Testis (tissue), 3 donors: ENCODE data around the gene OPCML. TPM values are rescaled to one million over a fixed set of nuclear protein-coding genes. Genes with fewer than 3 reads are reported as not detected.

Experiments used
- DNase-seq: peaks from one replicate; pipeline ENCODE4 v3.0.0-alpha.2; 2019
- H3K27ac ChIP-seq, 2 donors: fragments of 200-600 bp; sonication (generic); one replicate each; pipeline ENCODE4 v1.5.1; 2019
- H3K27me3 ChIP-seq: fragments of 200-600 bp; sonication (generic); one replicate; pipeline ENCODE4 v1.5.1; 2019
- H3K36me3 ChIP-seq: fragments of 200-600 bp; sonication (generic); one replicate; pipeline ENCODE4 v1.5.1; 2017; ENCODE audit warnings: low read depth; ENCODE audit errors: missing control alignments
- H3K4me1 ChIP-seq: fragments of 200-600 bp; sonication (generic); one replicate; pipeline ENCODE4 v1.5.1; 2019
- H3K4me3 ChIP-seq, 2 donors: fragments of 200-600 bp; sonication (generic); one replicate each; pipeline ENCODE4 v1.5.1; 2017 to 2019
- H3K9me3 ChIP-seq: fragments of 200-600 bp; sonication (generic); one replicate; pipeline ENCODE4 v1.5.1; 2017
- CTCF ChIP-seq, 3 experiments: fragments of 450-650 bp in 2 of 3; fragments of 200-600 bp in 1 of 3; sonication (generic) in 1 of 3; IDR thresholded peaks; one replicate each; pipeline ENCODE4 v1.5.1; 2016 to 2019; ENCODE audit warnings: antibody characterized with exemption in 3 of 3, mild to moderate bottlenecking in 2 of 3, moderate library complexity in 1 of 3
- POLR2A ChIP-seq: fragments of 450-650 bp; IDR thresholded peaks from one replicate; pipeline ENCODE4 v1.6.1; 2017; ENCODE audit warnings: antibody characterized with exemption, mild to moderate bottlenecking, moderate library complexity
- WGBS, 2 donors: methylation state at CpG; one replicate each; pipeline ENCODE4 v1.1.5; 2018; 5-methylcytosine and 5-hydroxymethylcytosine counted together
- intact Hi-C: fragments of 100-400 bp; cut with DNase I; formaldehyde crosslinking; loops from one replicate; pipeline ENCODE4 v1.15.1; 2023; ENCODE audit warnings: low total_unique reads
- polyA plus RNA-seq: library from polyadenylated mRNA; stranded (reverse); fragments of 350-450 nt; fragmentation: Illumina TruSeq; extraction: RNeasy Lipid Tissue Mini Kit (QIAGEN cat#74804); gene quantifications from one replicate; pipeline ENCODE4 v1.2.3, GENCODE V29; 2014; ENCODE audit warnings: low read depth, low replicate concordance; ENCODE audit not compliant: insufficient read depth
- total RNA-seq, 2 donors: library from RNA; depleted of rRNA; stranded (reverse); fragments of >200 nt; gene quantifications; one replicate each; pipeline ENCODE4 v1.2.3, GENCODE V29; 2016

OPCML gene
- total and polyA plus RNA-seq, 3 donors from 2014 or later = 0.16 to 2.7 (median 0.62) TPM

GRCh38 chr11:133521502-133521901 lies 10.8 kb downstream of the OPCML start:
- intact Hi-C loops = no loop called here

DNA sequence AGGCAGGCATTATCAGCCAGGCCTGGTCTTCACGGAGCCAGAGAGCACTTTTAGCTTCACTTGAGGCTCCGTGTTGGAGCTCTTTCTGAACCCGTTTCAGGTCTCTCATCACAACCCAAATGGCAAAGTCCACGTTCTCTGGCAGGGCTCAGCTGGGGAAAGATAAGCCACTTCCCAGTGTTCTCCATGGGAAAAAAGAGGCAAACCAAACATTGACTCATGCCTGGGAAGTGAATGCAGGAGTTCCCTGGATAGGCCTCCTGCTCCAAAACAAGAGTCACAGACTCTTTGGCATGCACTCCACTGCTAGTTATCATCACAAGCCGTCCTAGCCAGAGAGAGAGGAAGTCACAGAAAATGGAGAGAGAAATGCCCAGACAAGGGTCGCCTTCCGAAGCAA lies 11.6 kb downstream of the OPCML start:
- no peaks in the 10 kb centered on the region for H3K27me3 ChIP-seq
- H3K36me3 ChIP-seq = no peaks in the 10 kb centered on the region
- H3K4me1 ChIP-seq = no peaks in the 10 kb centered on the region
- no peak overlapping the region for H3K4me3 ChIP-seq
- intact Hi-C loops = no loop called here
- no peaks in the 10 kb centered on the region for H3K9me3 ChIP-seq
- WGBS, 2 donors = 74 to 75% methylated on average over 7 of the region's 7 CpGs
- no peak for DNase-seq
- no peak for TF ChIP-seq POLR2A
- TF ChIP-seq CTCF (IDR thresholded peaks at IDR 0.05) = no peak
- H3K27ac ChIP-seq = no peak overlapping the region

More at GRCh38 chr11:133521502-133521901, 10.8 kb downstream of the OPCML start:
- H3K4me3 ChIP-seq = no peak overlapping the region
- H3K27ac ChIP-seq = no peak overlapping the region
- no peaks in the 10 kb centered on the region for H3K27me3 ChIP-seq
- no peaks in the 10 kb centered on the region for H3K4me1 ChIP-seq
- no peak for DNase-seq
- H3K36me3 ChIP-seq = no peaks in the 10 kb centered on the region
- H3K9me3 ChIP-seq = no peaks in the 10 kb centered on the region
- WGBS, 2 donors = 85 to 98% methylated on average over 2 of the region's 2 CpGs
- TF ChIP-seq CTCF (IDR thresholded peaks at IDR 0.05) = no peak
- TF ChIP-seq POLR2A = no peak

DNA sequence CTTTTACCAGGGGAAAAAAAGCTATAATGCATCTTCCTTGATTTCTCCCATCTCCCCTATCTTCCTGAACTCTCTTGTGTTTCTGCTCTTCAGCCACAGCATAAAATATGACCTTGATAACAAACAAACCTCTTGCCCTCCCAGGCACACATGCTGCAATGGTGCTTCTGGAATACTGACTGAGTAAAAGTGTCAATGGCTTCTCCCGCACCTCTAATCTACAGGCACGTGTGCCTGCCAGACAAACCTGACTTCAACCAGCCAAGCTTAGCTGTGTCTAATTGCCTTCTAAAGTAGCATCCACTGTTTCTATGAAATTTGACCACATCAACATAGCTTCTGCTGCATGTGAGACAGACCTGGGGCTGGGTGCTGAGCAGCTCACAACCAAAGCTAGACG lies 12.7 kb downstream of the OPCML start:
- 41 to 59% methylated on average over 3 of the region's 3 CpGs for WGBS, 2 donors
- no peak for TF ChIP-seq CTCF (IDR thresholded peaks at IDR 0.05)
- no peak for TF ChIP-seq POLR2A
- Histone ChIP-seq H3K27me3 (no peaks in the 10 kb centered on the region), H3K4me3 (no peak overlapping the region), H3K36me3 (no peaks in the 10 kb centered on the region), H3K9me3 (no peaks in the 10 kb centered on the region), H3K4me1 (no peaks in the 10 kb centered on the region), H3K27ac (no peak overlapping the region)
- DNase-seq = no peak
- intact Hi-C loops = no loop called here

GRCh38 chr11:133518702-133519264 lies 13.5 kb downstream of the OPCML start:
- H3K27me3 ChIP-seq = no peaks in the 10 kb centered on the region
- intact Hi-C loops = no loop called here

More at GRCh38 chr11:133518702-133519264, 13.5 kb downstream of the OPCML start:
- Histone ChIP-seq H3K36me3 (no peaks in the 10 kb centered on the region), H3K4me3 (no peak overlapping the region), H3K4me1 (no peaks in the 10 kb centered on the region), H3K27ac (no peak overlapping the region), H3K9me3 (no peaks in the 10 kb centered on the region)
- DNase-seq = no peak
- WGBS, 2 donors = 66 to 79% methylated on average over 5 to 7 of the region's 7 CpGs
- no peak for TF ChIP-seq CTCF (IDR thresholded peaks at IDR 0.05)
- no peak for TF ChIP-seq POLR2A
